Mesendoderm (in vitro differentiated cells): ENCODE results near the gene ABCG4. TPM values are rescaled to one million over a fixed set of nuclear protein-coding genes. Genes with fewer than 3 reads are reported as not detected.

Experiments used
- DNase-seq: peaks from one replicate; pipeline ENCODE4 v3.0.0; 2013
- H2AK5ac ChIP-seq: 2 replicates; pipeline ENCODE4 v1.6.1; 2013; ENCODE audit warnings: low read length, inconsistent platforms
- H2BK120ac ChIP-seq: 2 replicates; pipeline ENCODE4 v1.6.1; 2013; ENCODE audit warnings: low read depth, mild to moderate bottlenecking, low read length, moderate library complexity, mixed read lengths
- H2BK15ac ChIP-seq: replicated peaks from 2 replicates; pipeline ENCODE4 v1.6.1; 2013; ENCODE audit warnings: low read depth, mild to moderate bottlenecking, moderate library complexity
- H2BK5ac ChIP-seq: 2 replicates; pipeline ENCODE4 v1.6.1; 2013; ENCODE audit warnings: low read length, inconsistent platforms
- H3K18ac ChIP-seq: 2 replicates; pipeline ENCODE4 v1.6.1; 2013; ENCODE audit warnings: mild to moderate bottlenecking, low read length, mixed read lengths
- H3K23ac ChIP-seq: one replicate; pipeline ENCODE4 v1.6.1; 2013; ENCODE audit warnings: low read length
- H3K27ac ChIP-seq: 2 replicates; pipeline ENCODE4 v1.5.1; 2013; ENCODE audit warnings: low read depth, mild to moderate bottlenecking, inconsistent platforms, low read length, moderate library complexity
- H3K27me3 ChIP-seq: 2 replicates; pipeline ENCODE4 v1.6.1; 2013; ENCODE audit warnings: low read length, control low read depth, mild to moderate bottlenecking, inconsistent platforms; ENCODE audit not compliant: insufficient read depth, poor library complexity
- H3K36me3 ChIP-seq: 2 replicates; pipeline ENCODE4 v1.6.1; 2013; ENCODE audit warnings: low read length, inconsistent platforms; ENCODE audit not compliant: control insufficient read depth, insufficient read depth
- H3K4ac ChIP-seq: one replicate; pipeline ENCODE4 v1.6.1; 2013; ENCODE audit warnings: low read depth, mild to moderate bottlenecking, low read length, moderate library complexity
- H3K4me1 ChIP-seq: 2 replicates; pipeline ENCODE4 v1.6.1; 2013; ENCODE audit warnings: low read depth, low read length, inconsistent platforms; ENCODE audit not compliant: control insufficient read depth
- H3K4me2 ChIP-seq: 2 replicates; pipeline ENCODE4 v1.6.1; 2013; ENCODE audit warnings: low read length
- H3K4me3 ChIP-seq: 2 replicates; pipeline ENCODE4 v1.5.1; 2013; ENCODE audit warnings: mild to moderate bottlenecking, low read length
- H3K56ac ChIP-seq: one replicate; pipeline ENCODE4 v1.6.1; 2013; ENCODE audit warnings: low read length
- H3K79me1 ChIP-seq: 2 replicates; pipeline ENCODE4 v1.6.1; 2013; ENCODE audit warnings: low read length, inconsistent platforms
- H3K79me2 ChIP-seq: 2 replicates; pipeline ENCODE4 v1.6.1; 2013; ENCODE audit warnings: mild to moderate bottlenecking, low read length; ENCODE audit not compliant: control insufficient read depth, insufficient read depth
- H3K9ac ChIP-seq: 2 replicates; pipeline ENCODE4 v1.6.1; 2013; ENCODE audit warnings: low read length, inconsistent platforms
- H4K5ac ChIP-seq: one replicate; pipeline ENCODE4 v1.6.1; 2013; ENCODE audit warnings: low read length
- H4K8ac ChIP-seq: one replicate; pipeline ENCODE4 v1.6.1; 2013; ENCODE audit warnings: low read depth, mild to moderate bottlenecking, control low read depth, low read length, moderate library complexity
- WGBS: extraction: QIAGEN DNeasy Blood & Tissue Kit; methylation state at CpG from one replicate; pipeline ENCODE4 v1.1.7; 2013; ENCODE audit warnings: low lambda C conversion rate, missing lambda C conversion rate; ENCODE audit not compliant: insufficient coverage; ENCODE audit errors: extremely low coverage; 5-methylcytosine and 5-hydroxymethylcytosine counted together
- polyA plus RNA-seq, 2 experiments: library from polyadenylated mRNA; stranded (reverse); fragments of 200-250 nt; gene quantifications; one replicate each; pipeline ENCODE4 v1.2.3, GENCODE V29; 2013

The ABCG4 gene
- 0.24 TPM for polyA plus RNA-seq (2013, experiment 1 of 2)
- polyA plus RNA-seq (2013, experiment 2 of 2) = 0.22 TPM

- Histone ChIP-seq H4K5ac (no peak within 1 kb of the TSS), H3K4me3 (peak within 1 kb of the TSS; percentile 32), H3K36me3 (no peaks in the 10 kb centered on the region), H3K18ac (no peak within 1 kb of the TSS), H3K9ac (peak within 1 kb of the TSS; percentile 47), H3K23ac (peak within 1 kb of the TSS; percentile 54), H2BK120ac (no peak within 1 kb of the TSS), H3K4me1 (peaks cover 3% of the 10 kb centered on the region), H2BK15ac (no peak within 1 kb of the TSS), H3K56ac (peak within 1 kb of the TSS; percentile 80), H3K79me2 (no peaks in the 10 kb centered on the region), H3K27ac (no peak within 1 kb of the TSS), H3K4me2 (peak within 1 kb of the TSS; percentile 67), H4K8ac (no peak within 1 kb of the TSS), H3K79me1 (no peaks in the 10 kb centered on the region), H3K4ac (no peak within 1 kb of the TSS), H3K27me3 (peaks cover 8% of the 10 kb centered on the region), H2AK5ac (no peak within 1 kb of the TSS), H2BK5ac (no peak within 1 kb of the TSS)
- DNase-seq = peak; percentile 41
- WGBS = no CpG with 5 or more reads among the region's 73 CpGs
These were observed at the start of gene ABCG4 for GRCh38 chr11:119149018-119149785. ABCG4 (plus strand) TSS chr11:119149052; CDS start chr11:119149966, 914 bp downstream.

GRCh38 chr11:119099711-119100110, 49.1 kb upstream of the ABCG4 start:
- no CpG with 5 or more reads among the region's 6 CpGs for WGBS
- Histone ChIP-seq H3K18ac (no peak overlapping the region), H4K5ac (no peak overlapping the region), H3K27ac (no peak overlapping the region), H3K4ac (no peak overlapping the region), H3K9ac (no peak overlapping the region), H3K36me3 (peaks cover 4% of the 10 kb centered on the region), H3K4me1 (peaks cover 5% of the 10 kb centered on the region), H2BK5ac (no peak overlapping the region), H3K56ac (no peak overlapping the region), H3K27me3 (no peaks in the 10 kb centered on the region), H3K23ac (no peak overlapping the region), H3K79me1 (peaks cover 5% of the 10 kb centered on the region), H3K4me3 (no peak overlapping the region), H3K4me2 (no peak overlapping the region), H3K79me2 (peaks cover 11% of the 10 kb centered on the region), H2BK120ac (no peak overlapping the region), H2BK15ac (no peak overlapping the region), H4K8ac (no peak overlapping the region), H2AK5ac (no peak overlapping the region)
- DNase-seq = no peak

DNA sequence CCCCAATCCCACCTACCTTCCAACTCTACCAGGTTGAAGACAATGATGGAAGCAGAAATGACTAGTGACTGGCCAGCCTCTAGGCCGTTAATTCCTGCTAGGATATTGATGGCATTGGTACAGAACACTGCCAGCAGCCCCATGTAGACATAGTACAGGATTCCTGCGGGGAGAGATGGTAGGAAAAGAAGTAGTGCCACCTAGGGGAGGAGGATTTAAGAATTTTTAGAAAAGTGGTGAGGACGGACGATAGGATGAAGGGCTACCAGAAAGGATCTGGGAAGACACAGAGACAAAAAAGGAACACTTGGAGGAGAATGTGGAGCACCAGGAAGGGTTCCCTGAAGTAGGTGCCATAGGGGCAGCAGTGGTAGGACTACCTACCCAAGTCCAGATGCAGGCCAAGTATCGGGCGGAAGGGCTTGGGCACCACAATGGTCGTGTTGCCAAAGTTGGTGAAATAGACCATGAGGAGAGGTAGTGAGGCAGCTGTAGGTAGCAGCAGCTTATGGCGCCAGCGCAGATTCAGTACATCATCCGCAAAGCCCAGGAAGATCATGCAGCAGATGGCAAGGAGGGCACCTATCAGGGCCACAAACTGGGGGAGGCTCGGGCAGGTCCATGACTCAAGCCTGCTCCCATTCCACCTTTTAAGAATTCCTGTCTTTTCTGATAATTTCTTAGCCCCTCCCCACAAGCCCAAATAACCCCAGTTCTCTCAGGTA, 48.4 kb upstream of the ABCG4 start:
- Histone ChIP-seq H3K79me2 (peaks cover 6% of the 10 kb centered on the region), H3K4me3 (peak overlapping the region; percentile 84), H3K36me3 (peaks cover 4% of the 10 kb centered on the region), H3K4ac (no peak overlapping the region), H3K79me1 (peaks cover 5% of the 10 kb centered on the region), H3K23ac (peak overlapping the region; percentile 73), H3K4me2 (peak overlapping the region; percentile 58), H2BK15ac (no peak overlapping the region), H3K27me3 (no peaks in the 10 kb centered on the region), H2BK5ac (no peak overlapping the region), H3K4me1 (peaks cover 5% of the 10 kb centered on the region), H2BK120ac (no peak overlapping the region), H2AK5ac (peak overlapping the region; percentile 82), H3K9ac (peak overlapping the region; percentile 94), H4K8ac (no peak overlapping the region), H3K27ac (no peak overlapping the region), H4K5ac (no peak overlapping the region), H3K56ac (peak overlapping the region; percentile 97), H3K18ac (no peak overlapping the region)
- no CpG with 5 or more reads among the region's 11 CpGs for WGBS
- DNase-seq = peak; percentile 64

- Histone ChIP-seq H3K27ac (peak overlapping the region; percentile 78), H2BK15ac (no peak overlapping the region), H3K4me1 (peaks cover 5% of the 10 kb centered on the region), H3K27me3 (no peaks in the 10 kb centered on the region), H3K56ac (peak overlapping the region; percentile 97), H3K18ac (peak overlapping the region; percentile 75), H3K79me1 (peaks cover 5% of the 10 kb centered on the region), H3K4me2 (peak overlapping the region; percentile 58), H3K9ac (peak overlapping the region; percentile 94), H4K8ac (no peak overlapping the region), H3K4ac (peak overlapping the region; percentile 50), H2AK5ac (peak overlapping the region; percentile 82), H4K5ac (no peak overlapping the region), H3K23ac (peak overlapping the region; percentile 73), H3K79me2 (peaks cover 6% of the 10 kb centered on the region), H3K36me3 (peaks cover 4% of the 10 kb centered on the region), H2BK120ac (no peak overlapping the region), H2BK5ac (no peak overlapping the region), H3K4me3 (peak overlapping the region; percentile 84)
- WGBS = no CpG with 5 or more reads among the region's 29 CpGs
- DNase-seq = no peak
These were observed 47.7 kb upstream of the ABCG4 start for GRCh38 chr11:119100994-119101758.

DNA sequence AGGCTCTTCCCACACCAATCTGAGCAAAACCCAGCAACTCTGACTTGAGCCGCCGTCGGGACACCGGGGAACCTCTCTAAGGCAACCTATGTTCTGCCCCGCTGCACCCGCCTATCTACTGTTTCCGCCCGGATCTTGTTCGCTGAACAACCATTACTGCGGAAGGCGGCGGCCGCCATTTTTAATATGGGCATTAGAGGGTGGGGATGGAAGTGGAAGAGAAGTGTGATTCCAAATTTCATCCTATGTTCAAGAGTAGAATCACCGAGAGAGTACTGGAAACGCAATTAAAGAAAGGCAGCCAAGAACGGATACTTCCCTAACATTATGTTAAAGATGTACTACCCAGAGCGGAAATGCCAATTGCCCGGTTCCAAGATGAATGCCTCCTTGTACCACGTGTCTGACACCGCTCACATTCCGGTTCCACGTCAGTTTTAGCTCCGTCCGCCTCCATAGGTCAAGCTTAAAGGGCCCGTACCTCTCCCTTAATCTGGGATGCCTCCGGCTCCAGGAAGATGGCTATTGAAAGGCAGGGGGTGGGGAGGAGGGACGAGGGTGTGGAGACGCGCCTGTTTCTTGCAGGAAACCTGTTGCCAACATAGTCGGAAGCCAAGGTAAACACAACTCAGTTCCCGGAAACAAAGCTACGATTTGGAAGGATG, 47.0 kb upstream of the ABCG4 start, which contains the start of gene DPAGT1:
Gene DPAGT1, minus strand, starts transcription at position 95 of the 665 bp plus-strand sequence. CDS start 198 bp downstream, outside the sequence.
- H3K36me3 ChIP-seq = peaks cover 3% of the 10 kb centered on the region
- peaks cover 6% of the 10 kb centered on the region for H3K79me2 ChIP-seq
- H3K4me2 ChIP-seq = peak within 1 kb of the TSS; percentile 77
- no peak within 1 kb of the TSS for H4K8ac ChIP-seq
- peak within 1 kb of the TSS; percentile 98 for H3K23ac ChIP-seq
- H3K56ac ChIP-seq = peak within 1 kb of the TSS; percentile 97
- no peak within 1 kb of the TSS for H2BK120ac ChIP-seq
- H3K79me1 ChIP-seq = peaks cover 5% of the 10 kb centered on the region
- H3K18ac ChIP-seq = peak within 1 kb of the TSS; percentile 83
- peak within 1 kb of the TSS; percentile 78 for H3K27ac ChIP-seq
- H2AK5ac ChIP-seq = peak within 1 kb of the TSS; percentile 82
- H3K4me1 ChIP-seq = peaks cover 10% of the 10 kb centered on the region
- DNase-seq = peak; percentile 100
- peak within 1 kb of the TSS; percentile 50 for H3K4ac ChIP-seq
- peak within 1 kb of the TSS; percentile 84 for H3K4me3 ChIP-seq
- peak within 1 kb of the TSS; percentile 94 for H3K9ac ChIP-seq
- no peak within 1 kb of the TSS for H2BK15ac ChIP-seq
- H4K5ac ChIP-seq = peak within 1 kb of the TSS; percentile 96
- H3K27me3 ChIP-seq = no peaks in the 10 kb centered on the region
- peak within 1 kb of the TSS; percentile 89 for H2BK5ac ChIP-seq
- no CpG with 5 or more reads among the region's 32 CpGs for WGBS
